ENCODE measurements around the gene WFDC11.

DNA sequence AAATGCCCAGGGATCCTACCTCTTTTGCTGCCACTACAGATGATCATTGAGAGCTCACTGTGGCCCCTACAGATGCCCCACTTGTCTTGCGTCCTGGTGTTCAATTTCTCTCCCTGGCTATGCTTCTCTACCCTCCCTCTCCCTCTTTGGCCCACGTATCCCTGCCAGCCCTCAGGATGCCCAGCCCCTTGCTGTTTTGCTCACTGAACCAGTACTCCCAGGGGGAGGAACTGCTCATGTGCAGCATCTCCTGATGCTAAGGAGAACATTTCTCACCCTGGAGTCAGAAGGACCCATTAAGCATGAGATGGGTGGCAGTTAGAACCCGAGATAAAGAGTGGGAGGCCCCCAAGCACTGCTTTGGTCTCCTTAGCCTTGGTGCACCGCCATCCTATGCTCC is 38.9 kb downstream of the WFDC11 start, which contains the start of gene WFDC9:
- no peak for TF ChIP-seq POLR2A (IDR thresholded peaks at IDR 0.05; ENCODE audit: low read depth, low read length)
- TF ChIP-seq, protein P1, sequence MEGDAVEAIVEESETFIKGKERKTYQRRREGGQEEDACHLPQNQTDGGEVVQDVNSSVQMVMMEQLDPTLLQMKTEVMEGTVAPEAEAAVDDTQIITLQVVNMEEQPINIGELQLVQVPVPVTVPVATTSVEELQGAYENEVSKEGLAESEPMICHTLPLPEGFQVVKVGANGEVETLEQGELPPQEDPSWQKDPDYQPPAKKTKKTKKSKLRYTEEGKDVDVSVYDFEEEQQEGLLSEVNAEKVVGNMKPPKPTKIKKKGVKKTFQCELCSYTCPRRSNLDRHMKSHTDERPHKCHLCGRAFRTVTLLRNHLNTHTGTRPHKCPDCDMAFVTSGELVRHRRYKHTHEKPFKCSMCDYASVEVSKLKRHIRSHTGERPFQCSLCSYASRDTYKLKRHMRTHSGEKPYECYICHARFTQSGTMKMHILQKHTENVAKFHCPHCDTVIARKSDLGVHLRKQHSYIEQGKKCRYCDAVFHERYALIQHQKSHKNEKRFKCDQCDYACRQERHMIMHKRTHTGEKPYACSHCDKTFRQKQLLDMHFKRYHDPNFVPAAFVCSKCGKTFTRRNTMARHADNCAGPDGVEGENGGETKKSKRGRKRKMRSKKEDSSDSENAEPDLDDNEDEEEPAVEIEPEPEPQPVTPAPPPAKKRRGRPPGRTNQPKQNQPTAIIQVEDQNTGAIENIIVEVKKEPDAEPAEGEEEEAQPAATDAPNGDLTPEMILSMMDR (IDR thresholded peaks at IDR 0.05; ENCODE audit: extremely low read depth in 1 of 2, insufficient read depth in 1 of 2, low read depth in 1 of 2, low read length in 2 of 2) = no peak

Measured in endothelial cell of umbilical vein (primary cell).